GM18526 (cell line): Measurements from ENCODE around the gene HRCT1.

Source experiments
- POLR2A ChIP-seq: IDR thresholded peaks from 3 replicates; pipeline ENCODE4 v1.6.1; 2011; ENCODE audit not compliant: insufficient read length; ENCODE audit errors: extremely low read depth

HRCT1 gene

DNA sequence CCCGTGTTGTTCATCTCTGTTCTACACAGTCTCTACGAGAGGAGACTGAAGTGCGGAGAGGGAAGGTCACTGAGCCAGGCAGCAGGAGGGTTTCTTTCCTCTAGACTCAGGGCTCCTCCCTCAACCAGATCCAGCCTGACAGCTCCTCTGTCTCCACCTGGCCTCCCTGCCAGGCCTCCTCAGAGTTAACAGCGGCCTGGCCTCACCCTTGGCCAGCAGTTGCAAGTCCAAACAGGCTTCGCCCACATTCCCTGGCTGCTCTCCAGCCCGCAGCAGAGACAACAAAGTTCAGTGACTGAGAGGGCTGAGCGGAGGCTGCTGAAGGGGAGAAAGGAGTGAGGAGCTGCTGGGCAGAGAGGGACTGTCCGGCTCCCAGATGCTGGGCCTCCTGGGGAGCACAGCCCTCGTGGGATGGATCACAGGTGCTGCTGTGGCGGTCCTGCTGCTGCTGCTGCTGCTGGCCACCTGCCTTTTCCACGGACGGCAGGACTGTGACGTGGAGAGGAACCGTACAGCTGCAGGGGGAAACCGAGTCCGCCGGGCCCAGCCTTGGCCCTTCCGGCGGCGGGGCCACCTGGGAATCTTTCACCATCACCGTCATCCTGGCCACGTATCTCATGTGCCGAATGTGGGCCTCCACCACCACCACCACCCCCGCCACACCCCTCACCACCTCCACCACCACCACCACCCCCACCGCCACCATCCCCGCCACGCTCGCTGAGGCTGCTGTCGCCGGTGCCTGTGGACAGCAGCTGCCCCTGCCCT lies at the start of gene HRCT1:
Gene HRCT1 (plus strand): TSS at position 291 of the 768 bp plus-strand sequence. CDS start 86 bp downstream, at position 377.
- TF ChIP-seq POLR2A, result no peak

GRCh38 chr9:35856206-35856605 lies 49.8 kb upstream of the HRCT1 start:
- TF ChIP-seq POLR2A, result no peak

DNA sequence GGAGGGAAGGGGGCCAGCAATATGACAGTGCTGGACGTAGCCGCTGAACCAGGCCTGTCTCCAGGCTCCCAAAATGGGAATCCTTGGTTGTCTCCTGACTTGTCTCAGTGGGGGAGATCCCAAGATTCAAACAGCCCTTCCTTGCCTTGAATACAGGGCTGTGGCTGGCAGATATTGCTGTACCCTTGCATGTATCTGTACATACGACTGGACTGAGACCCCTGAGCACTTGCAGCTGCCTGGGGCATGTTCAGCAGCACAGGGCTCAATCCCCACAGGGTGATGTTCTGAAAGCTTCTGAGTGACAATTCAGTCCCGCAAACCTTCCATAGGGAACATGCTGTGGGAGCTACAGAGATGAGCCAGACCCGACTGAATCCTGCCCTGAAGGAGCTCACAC lies 49.1 kb upstream of the HRCT1 start:
- TF ChIP-seq POLR2A, result no peak

- no peak for TF ChIP-seq POLR2A
Measured at GRCh38 chr9:35858458-35858857, 47.5 kb upstream of the HRCT1 start.

- no peak for TF ChIP-seq POLR2A
Measured at GRCh38 chr9:35859310-35859989, 46.6 kb upstream of the HRCT1 start.

GRCh38 chr9:35859990-35860339 lies 46.0 kb upstream of the HRCT1 start:
- no peak for TF ChIP-seq POLR2A

GRCh38 chr9:35861161-35861897 lies 44.7 kb upstream of the HRCT1 start:
- TF ChIP-seq POLR2A, result no peak

- no peak for TF ChIP-seq POLR2A
Measured at GRCh38 chr9:35862328-35862727, 43.7 kb upstream of the HRCT1 start.

GRCh38 chr9:35863583-35863982 lies 42.4 kb upstream of the HRCT1 start:
- TF ChIP-seq POLR2A, result no peak

GRCh38 chr9:35864695-35865255 lies 41.2 kb upstream of the HRCT1 start:
- TF ChIP-seq POLR2A, result no peak

- TF ChIP-seq POLR2A, result no peak
Measured at GRCh38 chr9:35867538-35867937, 38.5 kb upstream of the HRCT1 start.

- no peak for TF ChIP-seq POLR2A
Measured at GRCh38 chr9:35868933-35869332, 37.1 kb upstream of the HRCT1 start.

DNA sequence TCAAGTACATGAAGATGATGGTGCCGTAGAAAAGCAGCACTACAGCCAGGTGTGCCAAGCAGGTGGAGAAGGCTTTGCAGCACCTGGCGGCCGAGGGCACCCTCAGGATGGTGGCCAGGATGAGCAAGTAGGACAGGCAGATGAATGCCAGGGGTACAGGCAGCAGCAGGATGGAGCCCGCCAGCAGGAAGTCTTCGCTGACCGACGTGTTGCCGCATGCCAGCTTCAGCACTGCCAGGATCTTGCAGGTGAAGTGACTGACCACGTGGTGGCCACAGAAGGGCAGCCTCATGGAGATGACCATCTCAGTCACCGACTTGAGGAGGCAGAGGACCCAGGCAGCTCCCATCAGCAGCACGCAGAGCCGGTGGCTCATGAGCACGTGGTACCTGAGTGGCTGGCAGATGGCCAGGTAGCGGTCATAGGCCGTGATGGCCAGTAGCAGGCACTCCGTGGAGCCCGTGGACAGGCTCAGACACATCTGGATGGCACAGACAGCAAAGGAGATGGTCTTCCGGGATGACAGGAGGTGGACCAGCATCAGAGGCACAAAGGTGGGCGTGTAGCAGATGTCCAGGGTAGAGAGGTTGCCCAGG lies 36.3 kb upstream of the HRCT1 start:
- TF ChIP-seq POLR2A, result no peak

DNA sequence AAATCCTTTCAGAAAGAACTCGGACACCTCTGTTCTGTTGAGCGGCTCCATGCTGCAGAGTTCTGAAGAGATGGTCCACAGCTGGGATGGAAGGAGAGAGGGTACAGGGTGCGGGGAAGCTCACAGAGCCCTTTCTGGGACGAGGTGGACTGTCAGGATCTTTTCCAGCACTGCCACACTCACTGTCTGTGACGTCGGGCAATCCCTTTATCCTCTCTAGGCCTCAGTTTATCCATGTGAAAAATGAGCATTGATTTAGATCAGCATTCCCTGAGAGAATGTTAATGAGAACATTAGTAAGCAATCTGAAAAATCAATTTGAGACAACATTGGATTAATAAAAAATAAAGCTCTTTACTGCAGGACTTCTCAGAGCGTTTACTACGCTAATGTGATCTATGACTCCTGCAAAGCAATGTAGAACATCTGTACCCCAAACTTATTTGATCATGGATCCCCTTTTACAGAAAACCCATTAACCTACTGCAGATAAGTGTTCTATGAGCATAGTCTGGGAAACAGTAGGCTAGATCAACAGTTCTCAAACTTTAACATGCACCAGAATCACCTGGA lies 35.6 kb upstream of the HRCT1 start, which contains the start of gene OR13J1:
Gene OR13J1 (minus strand): TSS at position 51 of the 573 bp plus-strand sequence. CDS start 0 bp downstream, at position 51.
- no peak for TF ChIP-seq POLR2A

GRCh38 chr9:35871545-35871944 lies 34.5 kb upstream of the HRCT1 start:
- no peak for TF ChIP-seq POLR2A
